ENCODE data around the gene SEC23B.
"Not testable (repeated sequence)": the region's sequence is repeated elsewhere in the genome, so short reads cannot be mapped to it uniquely, and the experiment has no call there.

Gene SEC23B

GRCh38 chr20:18526761-18527160, 19.0 kb downstream of the SEC23B start:
- DNase-seq (ENCODE audit: low spot score), result not testable (repeated sequence)

GRCh38 chr20:18527339-18527738, 19.6 kb downstream of the SEC23B start:
- no peak for DNase-seq (ENCODE audit: low spot score)

- DNase-seq (ENCODE audit: low spot score), result no peak
These were observed 20.1 kb downstream of the SEC23B start for GRCh38 chr20:18527836-18528235.

GRCh38 chr20:18529041-18529440, 21.3 kb downstream of the SEC23B start:
- no peak for DNase-seq (ENCODE audit: low spot score)

GRCh38 chr20:18532626-18533025, 24.9 kb downstream of the SEC23B start:
- DNase-seq (ENCODE audit: low spot score), result no peak

GRCh38 chr20:18533491-18533890, 25.8 kb downstream of the SEC23B start:
- DNase-seq (ENCODE audit: low spot score), result no peak

GRCh38 chr20:18533978-18534644, 26.4 kb downstream of the SEC23B start:
- DNase-seq (ENCODE audit: low spot score), result no peak

- no peak for DNase-seq (ENCODE audit: low spot score)
These were observed 29.9 kb downstream of the SEC23B start for GRCh38 chr20:18537651-18538050.

GRCh38 chr20:18541741-18542140, 34.0 kb downstream of the SEC23B start:
- DNase-seq (ENCODE audit: low spot score), result no peak

GRCh38 chr20:18543216-18543615, 35.5 kb downstream of the SEC23B start:
- no peak for DNase-seq (ENCODE audit: low spot score)

GRCh38 chr20:18543932-18544331, 36.2 kb downstream of the SEC23B start:
- DNase-seq (ENCODE audit: low spot score), result no peak

GRCh38 chr20:18545566-18545965, 37.8 kb downstream of the SEC23B start:
- no peak for DNase-seq (ENCODE audit: low spot score)

- DNase-seq (ENCODE audit: low spot score), result no peak
These were observed 40.7 kb downstream of the SEC23B start for GRCh38 chr20:18548465-18548864.

- no peak for DNase-seq (ENCODE audit: low spot score)
These were observed 46.0 kb downstream of the SEC23B start for GRCh38 chr20:18553746-18554145.

- DNase-seq (ENCODE audit: low spot score), result peak; percentile 93
These were observed 59.4 kb downstream of the SEC23B start, which contains the start of gene SMIM26 for GRCh38 chr20:18566892-18567738. SMIM26 (plus strand) TSS chr20:18567432; CDS start chr20:18567479, 47 bp downstream.

GRCh38 chr20:18567739-18568091, 60.0 kb downstream of the SEC23B start:
- DNase-seq (ENCODE audit: low spot score), result no peak

- DNase-seq (ENCODE audit: low spot score), result no peak
These were observed 63.3 kb downstream of the SEC23B start for GRCh38 chr20:18571009-18571408.

GRCh38 chr20:18571578-18571977, 63.8 kb downstream of the SEC23B start:
- DNase-seq (ENCODE audit: low spot score), result no peak

- DNase-seq (ENCODE audit: low spot score), result no peak
These were observed 70.2 kb downstream of the SEC23B start for GRCh38 chr20:18577942-18578341.

- no peak for DNase-seq (ENCODE audit: low spot score)
These were observed 70.8 kb downstream of the SEC23B start for GRCh38 chr20:18578581-18578980.

GRCh38 chr20:18580012-18580411, 72.3 kb downstream of the SEC23B start:
- no peak for DNase-seq (ENCODE audit: low spot score)

- no peak for DNase-seq (ENCODE audit: low spot score)
These were observed 77.4 kb downstream of the SEC23B start for GRCh38 chr20:18585134-18585533.

Data from hematopoietic multipotent progenitor cell treated with erythropoietin and hydrocortisone succinate and interleukin-3 and kit ligand, for 17 days (in vitro differentiated cells).